Sciatic nerve (tissue), 2 donors: Measurements from ENCODE around the gene CD6. TPM values are rescaled to one million over a fixed set of nuclear protein-coding genes. Genes with fewer than 3 reads are reported as not detected.

ENCODE experiments used
- ATAC-seq: fragments of 200-7000 bp; cut with Tn5 transposase; one replicate; pipeline ENCODE4 v1.9.1; 2020; ENCODE audit warnings: mild to moderate bottlenecking, moderate library complexity
- DNase-seq: peaks from one replicate; pipeline ENCODE4 v3.0.0-alpha.2; 2020; ENCODE audit warnings: low spot score
- intact Hi-C: fragments of 100-400 bp; cut with DNase I; formaldehyde crosslinking; loops from one replicate; pipeline ENCODE4 v1.14.2; 2022
- total RNA-seq: library from RNA; stranded (reverse); fragmentation: NEBNext Ultra II Directional; extraction: Animal tissue kit (Norgen Biotek cat#: 25700); gene quantifications from one replicate; pipeline ENCODE4 v1.2.1, GENCODE V29; 2021
- donor health status: DM: no; HTN: no; CAD: no.
- donor health status: DM: no; HTN: no; CAD: no.

CD6 gene
- total RNA-seq, 1 donor from 2014 or later: 2.5 TPM

- ATAC-seq (no peak), DNase-seq (no peak)
- intact Hi-C loops: no loop called here
These were observed 6.4 kb downstream of the CD6 start for GRCh38 chr11:60977836-60978235.

GRCh38 chr11:60978546-60979380, 7.3 kb downstream of the CD6 start:
- ATAC-seq (no peak), DNase-seq (no peak)
- intact Hi-C loops: no loop called here

- ATAC-seq (no peak), DNase-seq (no peak)
- intact Hi-C loops: no loop called here
These were observed 10.0 kb downstream of the CD6 start for GRCh38 chr11:60981515-60981914.

- DNase-seq: no peak
- intact Hi-C loops: no loop called here
- ATAC-seq: no peak
These were observed 10.7 kb downstream of the CD6 start for GRCh38 chr11:60982184-60982583.

GRCh38 chr11:60984149-60984548, 12.7 kb downstream of the CD6 start:
- no peak for ATAC-seq
- DNase-seq: no peak
- intact Hi-C loops: no loop called here

- DNase-seq: no peak
- intact Hi-C loops: no loop called here
- no peak for ATAC-seq
These were observed 13.2 kb downstream of the CD6 start for GRCh38 chr11:60984636-60985035.

GRCh38 chr11:60985501-60985900, 14.0 kb downstream of the CD6 start:
- intact Hi-C loops: no loop called here
- no peak for ATAC-seq
- no peak for DNase-seq

- ATAC-seq: no peak
- DNase-seq: no peak
- intact Hi-C loops: no loop called here
These were observed 14.8 kb downstream of the CD6 start for GRCh38 chr11:60985991-60986915.

- ATAC-seq: no peak
- intact Hi-C loops: no loop called here
- DNase-seq: no peak
These were observed 16.2 kb downstream of the CD6 start for GRCh38 chr11:60987577-60988277.

GRCh38 chr11:60988658-60989057, 17.2 kb downstream of the CD6 start:
- no peak for ATAC-seq
- intact Hi-C loops: no loop called here
- DNase-seq: no peak

GRCh38 chr11:60989093-60989650, 17.7 kb downstream of the CD6 start:
- intact Hi-C loops: no loop called here
- no peak for ATAC-seq
- no peak for DNase-seq

GRCh38 chr11:60991457-60991856, 20.0 kb downstream of the CD6 start:
- DNase-seq: peak; percentile 4
- ATAC-seq: no peak
- intact Hi-C loops: no loop called here

GRCh38 chr11:60992842-60993409, 21.4 kb downstream of the CD6 start:
- ATAC-seq (no peak), DNase-seq (peak; percentile 25)

GRCh38 chr11:60993615-60994014, 22.1 kb downstream of the CD6 start:
- intact Hi-C loops: no loop called here
- ATAC-seq (no peak), DNase-seq (peak; percentile 9)

More at GRCh38 chr11:60992842-60993409, 21.4 kb downstream of the CD6 start:
- intact Hi-C loops: no loop called here

- no peak for ATAC-seq
- no peak for DNase-seq
- intact Hi-C loops: no loop called here
These were observed 23.1 kb downstream of the CD6 start for GRCh38 chr11:60994541-60995080.

GRCh38 chr11:60995798-60996197, 24.3 kb downstream of the CD6 start:
- ATAC-seq (no peak), DNase-seq (no peak)
- intact Hi-C loops: no loop called here

GRCh38 chr11:60996381-60997138, 25.1 kb downstream of the CD6 start:
- DNase-seq (no peak), ATAC-seq (no peak)
- intact Hi-C loops: no loop called here

GRCh38 chr11:61000426-61000825, 28.9 kb downstream of the CD6 start:
- DNase-seq: no peak
- intact Hi-C loops: no loop called here
- ATAC-seq: no peak
